Measurements from ENCODE around the gene PANX2.

Gene PANX2

DNA sequence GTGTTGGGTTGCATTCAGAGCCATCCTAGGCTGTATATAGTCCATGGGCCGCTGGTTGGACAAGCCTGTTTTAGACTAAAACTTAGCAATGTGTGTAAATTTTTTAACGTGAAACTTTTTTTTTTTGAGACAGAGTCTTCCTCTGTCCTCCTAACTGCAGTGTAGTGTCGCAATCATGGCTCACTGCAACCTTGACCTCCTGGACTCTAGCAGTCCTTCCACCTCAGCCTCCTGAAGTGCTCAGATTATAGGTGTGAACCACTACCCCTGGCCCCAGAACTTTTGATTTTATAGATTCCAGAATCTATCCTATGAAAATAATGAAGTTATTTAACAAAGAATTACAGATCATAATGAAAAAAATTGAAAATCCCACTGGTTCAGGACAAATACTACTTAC lies 29.9 kb upstream of the PANX2 start:
- TF ChIP-seq, protein P1, sequence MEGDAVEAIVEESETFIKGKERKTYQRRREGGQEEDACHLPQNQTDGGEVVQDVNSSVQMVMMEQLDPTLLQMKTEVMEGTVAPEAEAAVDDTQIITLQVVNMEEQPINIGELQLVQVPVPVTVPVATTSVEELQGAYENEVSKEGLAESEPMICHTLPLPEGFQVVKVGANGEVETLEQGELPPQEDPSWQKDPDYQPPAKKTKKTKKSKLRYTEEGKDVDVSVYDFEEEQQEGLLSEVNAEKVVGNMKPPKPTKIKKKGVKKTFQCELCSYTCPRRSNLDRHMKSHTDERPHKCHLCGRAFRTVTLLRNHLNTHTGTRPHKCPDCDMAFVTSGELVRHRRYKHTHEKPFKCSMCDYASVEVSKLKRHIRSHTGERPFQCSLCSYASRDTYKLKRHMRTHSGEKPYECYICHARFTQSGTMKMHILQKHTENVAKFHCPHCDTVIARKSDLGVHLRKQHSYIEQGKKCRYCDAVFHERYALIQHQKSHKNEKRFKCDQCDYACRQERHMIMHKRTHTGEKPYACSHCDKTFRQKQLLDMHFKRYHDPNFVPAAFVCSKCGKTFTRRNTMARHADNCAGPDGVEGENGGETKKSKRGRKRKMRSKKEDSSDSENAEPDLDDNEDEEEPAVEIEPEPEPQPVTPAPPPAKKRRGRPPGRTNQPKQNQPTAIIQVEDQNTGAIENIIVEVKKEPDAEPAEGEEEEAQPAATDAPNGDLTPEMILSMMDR (IDR thresholded peaks at IDR 0.05; ENCODE audit: insufficient read depth, low read length, missing control alignments): no peak
- POLR2A ChIA-PET: no interaction called here
- DNase-seq (ENCODE audit: low read depth, low spot score): no peak
- H3K4me3 ChIP-seq (ENCODE audit: low read depth, low read length): no peak overlapping the region
- CTCF ChIA-PET: interaction anchor here (0.9 kb wide), 1 partner anchor 8 kb away, joined by 3 read pairs; no protein-coding TSS in a partner anchor

DNA sequence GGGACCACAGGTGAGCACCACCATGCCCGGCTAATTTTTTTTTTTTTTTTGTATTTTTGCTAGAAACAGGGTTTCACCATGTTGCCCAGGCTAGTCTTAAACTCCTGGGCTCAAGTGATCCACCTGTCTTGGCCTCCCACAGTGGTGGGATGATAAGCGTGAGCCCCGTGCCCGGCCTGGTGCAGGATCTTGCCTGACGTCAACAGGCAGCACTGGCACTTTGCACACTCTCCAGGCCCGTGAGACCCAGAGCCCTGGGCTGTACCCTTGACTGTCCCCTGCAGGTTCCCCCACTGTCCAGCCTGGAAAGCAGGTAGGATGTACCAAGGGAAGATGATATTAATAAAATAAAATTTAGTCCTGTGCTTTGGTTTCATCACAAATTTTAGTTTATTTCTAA lies 29.1 kb upstream of the PANX2 start:
- H3K4me3 ChIP-seq (ENCODE audit: low read depth, low read length): no peak overlapping the region
- no peak for DNase-seq (ENCODE audit: low read depth, low spot score)
- ChIA-PET CTCF (interaction anchor here (1.2 to 1.8 kb wide), 5 partner anchors 9 to 101 kb away, joined by 3 to 6 read pairs (median 5); partner anchors contain the start of gene MLC1), POLR2A (no interaction called here)
- TF ChIP-seq, protein P1 (IDR thresholded peaks at IDR 0.05; ENCODE audit: insufficient read depth, low read length, missing control alignments): no peak

DNA sequence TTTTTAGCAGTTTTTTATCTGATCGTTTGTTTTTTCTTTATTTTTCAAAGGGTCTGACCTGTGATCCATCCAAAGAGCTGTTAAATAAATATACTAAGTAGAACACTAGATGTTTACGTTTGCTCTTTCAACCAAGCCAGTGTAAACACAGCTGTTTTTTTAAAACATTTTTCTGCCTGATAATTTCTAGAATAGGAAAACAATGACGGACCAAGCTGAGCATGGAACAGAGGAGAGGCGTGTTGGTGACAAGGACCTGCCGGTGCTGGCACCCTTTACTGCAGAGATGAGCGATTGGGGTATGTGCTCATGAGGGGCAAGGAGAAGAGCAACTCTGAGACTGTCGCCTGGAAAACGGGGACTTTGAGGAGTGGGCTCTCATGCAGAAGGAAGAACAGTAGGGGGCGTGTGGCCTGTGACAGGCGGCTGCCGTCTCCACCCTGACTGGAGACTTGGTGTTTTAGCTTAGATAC lies 28.6 kb upstream of the PANX2 start:
- DNase-seq (ENCODE audit: low read depth, low spot score): no peak
- no peak overlapping the region for H3K4me3 ChIP-seq (ENCODE audit: low read depth, low read length)
- TF ChIP-seq, protein P1 (IDR thresholded peaks at IDR 0.05; ENCODE audit: insufficient read depth, low read length, missing control alignments): no peak
- POLR2A ChIA-PET: no interaction called here
- CTCF ChIA-PET: interaction anchor here (0.9 to 1.8 kb wide), 7 partner anchors 9 to 101 kb away, joined by 3 to 6 read pairs (median 4); partner anchors contain the start of gene MLC1

DNA sequence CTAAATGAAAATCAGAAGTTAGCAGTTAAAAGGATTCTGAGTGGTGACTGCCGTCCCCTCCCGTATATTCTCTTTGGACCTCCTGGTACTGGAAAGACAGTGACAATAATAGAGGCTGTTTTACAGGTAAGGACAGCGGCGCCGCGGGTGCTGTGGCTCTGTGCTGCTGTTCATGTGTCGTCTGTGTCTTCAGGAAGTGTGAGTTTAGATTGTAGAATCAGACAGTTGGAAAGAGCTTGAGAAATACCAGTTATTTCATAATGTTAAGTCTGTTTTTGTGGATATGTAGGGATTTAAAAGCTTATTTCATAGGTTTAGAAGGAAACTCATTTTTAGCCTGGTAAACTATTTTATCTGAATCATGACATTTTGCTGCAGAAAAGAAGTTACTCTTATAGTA lies 27.4 kb upstream of the PANX2 start:
- POLR2A ChIA-PET: no interaction called here
- H3K4me3 ChIP-seq (ENCODE audit: low read depth, low read length): no peak overlapping the region

DNA sequence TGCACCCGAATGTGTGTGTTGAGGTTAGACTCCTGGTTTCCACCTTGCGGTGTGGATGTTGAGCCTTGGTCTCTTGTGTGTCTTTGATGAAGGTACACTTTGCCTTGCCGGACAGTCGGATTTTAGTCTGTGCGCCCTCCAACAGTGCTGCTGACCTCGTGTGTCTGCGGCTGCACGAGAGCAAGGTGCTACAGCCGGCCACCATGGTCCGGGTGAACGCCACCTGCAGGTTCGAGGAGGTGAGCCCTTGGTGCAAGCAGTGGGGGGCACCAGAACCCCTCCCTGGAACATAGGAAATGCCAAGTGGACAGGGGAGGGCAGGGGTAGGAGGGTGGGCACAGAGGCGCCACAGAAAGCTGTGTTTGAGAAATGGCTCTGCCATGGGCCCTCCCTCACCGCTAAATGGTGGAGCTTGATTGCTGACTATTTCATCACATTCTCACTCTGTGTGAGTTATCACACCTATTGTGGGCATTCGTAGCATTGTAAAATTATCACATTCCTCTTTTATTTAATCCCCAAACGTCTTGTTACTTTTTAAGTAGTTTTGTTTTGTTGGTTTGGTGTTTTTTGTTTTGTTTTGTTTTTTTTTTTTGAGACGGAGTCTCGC lies 26.4 kb upstream of the PANX2 start:
- DNase-seq (ENCODE audit: low read depth, low spot score): no peak
- TF ChIP-seq, protein P1 (IDR thresholded peaks at IDR 0.05; ENCODE audit: insufficient read depth, low read length, missing control alignments): no peak
- CTCF ChIA-PET: interaction anchor here (1.5 kb wide), 1 partner anchor 10 kb away, joined by 3 read pairs; no protein-coding TSS in a partner anchor
- POLR2A ChIA-PET: no interaction called here
- H3K4me3 ChIP-seq (ENCODE audit: low read depth, low read length): no peak overlapping the region

More for the DNA sequence above, 27.4 kb upstream of the PANX2 start:
- TF ChIP-seq, protein P1 (IDR thresholded peaks at IDR 0.05; ENCODE audit: insufficient read depth, low read length, missing control alignments): no peak
- DNase-seq (ENCODE audit: low read depth, low spot score): no peak
- CTCF ChIA-PET: interaction anchor here (0.8 to 1.8 kb wide), 4 partner anchors 12 to 66 kb away, joined by 3 to 4 read pairs (median 4); no protein-coding TSS in a partner anchor

DNA sequence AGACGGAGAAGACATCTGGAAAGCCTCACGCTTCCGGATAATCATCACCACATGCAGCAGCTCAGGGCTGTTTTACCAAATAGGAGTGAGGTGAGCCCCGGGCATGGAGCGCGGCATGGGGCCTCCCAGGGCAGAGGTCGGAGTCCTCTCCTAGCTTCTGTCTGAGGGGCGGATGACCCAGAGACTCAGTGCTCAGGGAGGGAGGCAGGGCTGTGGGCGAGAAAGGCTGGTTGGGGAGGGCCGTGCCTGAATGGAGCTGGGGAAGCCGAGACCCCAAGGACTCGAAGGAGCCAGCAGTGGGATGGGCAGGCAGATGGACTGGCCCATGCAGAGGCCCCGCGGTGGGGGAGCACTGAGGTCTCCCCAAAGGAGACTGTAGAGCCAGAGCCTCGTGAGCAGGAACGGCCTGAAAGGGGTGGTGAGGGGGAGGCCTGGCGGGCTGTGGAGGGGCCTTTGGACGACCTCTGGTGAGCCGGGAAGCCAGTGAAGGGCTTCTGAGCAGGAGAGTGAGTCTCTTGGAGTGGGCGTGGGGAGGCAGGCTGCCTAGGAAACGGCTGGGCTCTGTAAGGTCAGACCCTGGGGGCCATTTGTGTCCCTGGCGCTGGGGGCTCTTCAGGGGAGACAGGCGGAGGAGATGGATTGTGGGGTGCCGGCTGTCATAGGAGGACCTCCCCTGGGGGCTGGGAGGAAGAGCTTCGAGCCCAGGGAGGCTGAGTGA lies 24.7 kb upstream of the PANX2 start:
- TF ChIP-seq, protein P1 (IDR thresholded peaks at IDR 0.05; ENCODE audit: insufficient read depth, low read length, missing control alignments): no peak
- H3K4me3 ChIP-seq (ENCODE audit: low read depth, low read length): no peak overlapping the region
- POLR2A ChIA-PET: no interaction called here
- CTCF ChIA-PET: interaction anchor here (0.7 to 7.7 kb wide), 16 partner anchors 8 to 215 kb away, joined by 3 to 62 read pairs (median 5); partner anchors contain the start of gene PANX2
- no peak for DNase-seq (ENCODE audit: low read depth, low spot score)

Data from AG04449 (cell line).